Endothelial cell of umbilical vein (primary cell): ENCODE measurements around the gene FAHD1. TPM values are rescaled to one million over a fixed set of nuclear protein-coding genes. Genes with fewer than 3 reads are reported as not detected.

Experiments used
- BruUV-seq: library from RNA; stranded (reverse); fragments of 400-500 nt; replicated peaks from 2 replicates; lab custom pipeline; 2021; lab: Mats Ljungman, UMichigan
- CTCF ChIA-PET: fragments of 300-600, 350-600 bp; sonication (Branson Sonifier 250); formaldehyde crosslinking; loops from one replicate; lab custom pipeline; 2021; ENCODE audit warnings: antibody characterized with exemption, inconsistent platforms; lab: Charles Lee
- POLR2A ChIA-PET: fragments of 300-600, 350-600 bp; sonication (Branson Sonifier 250); formaldehyde crosslinking; loops from one replicate; lab custom pipeline; 2021; ENCODE audit warnings: antibody characterized with exemption, inconsistent platforms; lab: Charles Lee
- DNase-seq: peaks from one replicate; pipeline ENCODE4 v3.0.0-alpha.2; 2011; ENCODE audit warnings: low read depth, low spot score
- FAIRE-seq: peaks from 2 replicates; lab custom pipeline; 2011; peaks lifted over from hg19 to GRCh38; lab: Jason Lieb, UNC
- H2AFZ ChIP-seq: 2 replicates; pipeline ENCODE4 v1.6.0; 2012; ENCODE audit warnings: low read depth, low read length, control low read depth, inconsistent platforms
- H3K27ac ChIP-seq: 2 replicates; pipeline ENCODE4 v1.5.1; 2011; ENCODE audit warnings: low read depth, mild to moderate bottlenecking, control low read depth, low read length, moderate library complexity; ENCODE audit not compliant: insufficient read depth
- H3K27me3 ChIP-seq, 2 experiments: 2 replicates each; pipeline versions ENCODE4 v1.6.0 to v1.6.1; 2011; ENCODE audit warnings: low read length in 2 of 2, mixed read lengths in 1 of 2; ENCODE audit not compliant: control insufficient read depth in 2 of 2, insufficient read depth in 2 of 2
- H3K36me3 ChIP-seq, 2 experiments: 2 replicates in 1 of 2; 3 replicates in 1 of 2; pipeline ENCODE4 v1.5.1; 2011; ENCODE audit warnings: low read length in 2 of 2, mild to moderate bottlenecking in 1 of 2, moderate library complexity in 1 of 2; ENCODE audit not compliant: control insufficient read depth in 2 of 2, insufficient read depth in 2 of 2; ENCODE audit errors: extremely low read depth in 1 of 2
- H3K4me1 ChIP-seq: 3 replicates; pipeline ENCODE4 v1.5.1; 2011; ENCODE audit warnings: mild to moderate bottlenecking, low read length; ENCODE audit not compliant: control insufficient read depth, insufficient read depth; ENCODE audit errors: extremely low read depth
- H3K4me2 ChIP-seq: 2 replicates; pipeline ENCODE4 v1.6.1; 2011; ENCODE audit warnings: low read length, control low read depth, mixed read lengths; ENCODE audit not compliant: insufficient read depth
- H3K4me3 ChIP-seq, 3 experiments: fragments of 200-600 bp in 1 of 3; sonication (generic), shearing (Covaris generic) in 1 of 3; replicated peaks in 1 of 3; 2 replicates each; pipeline ENCODE4 v1.5.1; 2011 to 2016; ENCODE audit warnings: control low read depth in 3 of 3, low read length in 3 of 3, mild to moderate bottlenecking in 2 of 3, inconsistent platforms in 1 of 3, low read depth in 1 of 3, moderate library complexity in 1 of 3; ENCODE audit not compliant: insufficient read depth in 1 of 3
- H3K79me2 ChIP-seq: 2 replicates; pipeline ENCODE4 v1.6.0; 2012; ENCODE audit warnings: low read length, inconsistent platforms; ENCODE audit not compliant: control insufficient read depth, insufficient read depth
- H3K9ac ChIP-seq: replicated peaks from 2 replicates; pipeline ENCODE3; 2011; ENCODE audit warnings: low read length, control low read depth; ENCODE audit not compliant: insufficient read depth; ENCODE audit errors: extremely low read depth
- H3K9me1 ChIP-seq: replicated peaks from 3 replicates; pipeline ENCODE4 v1.6.0; 2011; ENCODE audit warnings: mild to moderate bottlenecking, low read length; ENCODE audit not compliant: control insufficient read depth, insufficient read depth; ENCODE audit errors: extremely low read depth
- H3K9me3 ChIP-seq: replicated peaks from 2 replicates; pipeline ENCODE4 v1.5.1; 2012; ENCODE audit warnings: low read length, inconsistent platforms; ENCODE audit not compliant: control insufficient read depth, insufficient read depth
- H4K20me1 ChIP-seq: replicated peaks from 2 replicates; pipeline ENCODE3; 2011; ENCODE audit warnings: mild to moderate bottlenecking, low read length; ENCODE audit not compliant: control insufficient read depth, insufficient read depth; ENCODE audit errors: extremely low read depth
- CTCF ChIP-seq, 2 donors: IDR thresholded peaks; 1 replicate in 1 of 2; 2 replicates in 1 of 2; pipeline ENCODE4 v1.5.1; 2011; ENCODE audit warnings: low read length in 2 of 2, mild to moderate bottlenecking in 2 of 2, moderate library complexity in 2 of 2, control low read depth in 1 of 2, inconsistent platforms in 1 of 2, low read depth in 1 of 2; ENCODE audit not compliant: insufficient read depth in 1 of 2; ENCODE audit errors: extremely low read depth in 1 of 2
- FOS ChIP-seq: IDR thresholded peaks from 2 replicates; pipeline ENCODE4 v1.6.1; 2011; ENCODE audit warnings: mild to moderate bottlenecking, low read length, moderate library complexity, borderline replicate concordance; ENCODE audit not compliant: insufficient read depth
- GATA2 ChIP-seq: IDR thresholded peaks from 2 replicates; pipeline ENCODE4 v1.7.0; 2011; ENCODE audit warnings: low read depth, mild to moderate bottlenecking, moderate library complexity, mixed read lengths, low read length; ENCODE audit not compliant: insufficient read length, insufficient read depth
- JUN ChIP-seq: IDR thresholded peaks from 2 replicates; pipeline ENCODE4 v1.6.1; 2011; ENCODE audit warnings: borderline replicate concordance, low read depth; ENCODE audit not compliant: insufficient read length, insufficient read depth
- POLR2A ChIP-seq: IDR thresholded peaks from 2 replicates; pipeline ENCODE4 v1.6.1; 2012; ENCODE audit warnings: low read depth, mild to moderate bottlenecking, control low read depth, low read length
- POLR2AphosphoS5 ChIP-seq: IDR thresholded peaks from 2 replicates; pipeline ENCODE4 v1.6.1; 2012; ENCODE audit warnings: low read depth, mild to moderate bottlenecking, control low read depth, low read length, moderate library complexity; ENCODE audit not compliant: insufficient read depth
- dilution Hi-C: fragments of 300-500 bp; cut with MboI; formaldehyde crosslinking; loops from one replicate; pipeline ENCODE4 v1.15.0; 2019; ENCODE audit warnings: low sequenced_read_pairs; ENCODE audit not compliant: extremely low pct_ligation_motif_present
- intact Hi-C: fragments of 100-400 bp; cut with micrococcal nuclease; formaldehyde crosslinking; loops from one replicate; pipeline ENCODE4 v1.10.0; 2022
- polyA plus RNA-seq, 4 experiments: library from polyadenylated mRNA; depleted of rRNA in 3 of 4; stranded (reverse) in 3 of 4; unstranded in 1 of 4; fragments of >200 nt; gene quantifications; 2 replicates each; pipeline versions ENCODE4 v1.2.1 to v1.2.3, GENCODE V29; 2011 to 2012; ENCODE audit warnings: missing spikeins in 1 of 4
- total RNA-seq: library from RNA; stranded (reverse); gene quantifications from 2 replicates; pipeline ENCODE4 v1.2.3, GENCODE V29; 2021

FAHD1 gene
- total and polyA plus RNA-seq, 2 donors (not counting 3 experiments of a cell fraction or from before 2014, with no cell fraction given): 44.8 to 69.2 TPM

- Histone ChIP-seq H3K27ac (no peak overlapping the region), H3K27me3 (no peaks in the 10 kb centered on the region), H3K9me3 (no peaks in the 10 kb centered on the region), H2AFZ (no peak overlapping the region), H3K9ac (no peak overlapping the region), H3K4me3 (no peak overlapping the region), H3K4me2 (no peak overlapping the region), H3K36me3 (peaks cover 0 to 18% of the 10 kb centered on the region in 2 experiments), H3K9me1 (no peaks in the 10 kb centered on the region), H3K4me1 (peaks cover 14% of the 10 kb centered on the region), H3K79me2 (peaks cover 16% of the 10 kb centered on the region), H4K20me1 (no peaks in the 10 kb centered on the region)
- ChIA-PET CTCF (interaction anchor here (0.7 to 2.5 kb wide), 9 partner anchors 10 to 537 kb away, joined by 3 to 16 read pairs (median 6); partner anchors contain the start of genes EME2, MAPK8IP3, MRPS34 and NUBP2), POLR2A (no interaction called here)
- dilution Hi-C loops (no loop called here), intact Hi-C loops (no loop called here)
- BruUV-seq: no TSS peak
- no peak for TF ChIP-seq GATA2
- peak in 1 of 2 donors; percentile 41 for TF ChIP-seq CTCF (IDR thresholded peaks at IDR 0.05; ENCODE audit: extremely low read depth in 1 of 2, insufficient read depth in 1 of 2, low read depth in 1 of 2, low read length in 2 of 2)
- DNase-seq: peak; percentile 58
- no peak for FAIRE-seq
Measured at GRCh38 chr16:1823821-1824220, 3.2 kb upstream of the FAHD1 start.

GRCh38 chr16:1825381-1825863 is 1.6 kb upstream of the FAHD1 start:
- H3K9me1 ChIP-seq: no peaks in the 10 kb centered on the region
- peaks cover 20% of the 10 kb centered on the region for H3K4me1 ChIP-seq
- intact Hi-C loops: no loop called here
- no peak overlapping the region for H3K9ac ChIP-seq
- peak overlapping the region in 2 of 3 experiments; percentile 61 to 91 for H3K4me3 ChIP-seq
- TF ChIP-seq GATA2 (no peak), POLR2A (no peak), FOS (no peak), POLR2AphosphoS5 (no peak), JUN (no peak)
- BruUV-seq: TSS peak; percentile 14
- peaks cover 22% of the 10 kb centered on the region for H3K79me2 ChIP-seq
- dilution Hi-C loops: no loop called here
- H2AFZ ChIP-seq: no peak overlapping the region
- DNase-seq (no peak), FAIRE-seq (no peak)
- POLR2A ChIA-PET: no interaction called here
- H3K27me3 ChIP-seq: no peaks in the 10 kb centered on the region
- no peak overlapping the region for H3K27ac ChIP-seq
- CTCF ChIA-PET: interaction anchor here (2.1 to 2.5 kb wide), 2 partner anchors 12 to 43 kb away, joined by 6 to 16 read pairs; partner anchors contain the start of genes NUBP2 and SPSB3
- H3K9me3 ChIP-seq: no peaks in the 10 kb centered on the region
- no peaks in the 10 kb centered on the region for H4K20me1 ChIP-seq
- H3K36me3 ChIP-seq: peaks cover 0 to 12% of the 10 kb centered on the region in 2 experiments
- peak overlapping the region; percentile 74 for H3K4me2 ChIP-seq
